SIG-M5 treated with dmso at 0.1 percent for 504 hours (cell line): ENCODE measurements around the gene KCNH5.

ENCODE experiments used
- DNase-seq: peaks from one replicate; lab custom pipeline; 2025; ENCODE audit not compliant: unreplicated experiment; lab: John Stamatoyannopoulos, UW

The KCNH5 gene

GRCh38 chr14:62994096-62994495 is 51.2 kb downstream of the KCNH5 start:
- DNase-seq = no peak

- DNase-seq = no peak
Measured at GRCh38 chr14:62988967-62989366, 56.3 kb downstream of the KCNH5 start.

DNA sequence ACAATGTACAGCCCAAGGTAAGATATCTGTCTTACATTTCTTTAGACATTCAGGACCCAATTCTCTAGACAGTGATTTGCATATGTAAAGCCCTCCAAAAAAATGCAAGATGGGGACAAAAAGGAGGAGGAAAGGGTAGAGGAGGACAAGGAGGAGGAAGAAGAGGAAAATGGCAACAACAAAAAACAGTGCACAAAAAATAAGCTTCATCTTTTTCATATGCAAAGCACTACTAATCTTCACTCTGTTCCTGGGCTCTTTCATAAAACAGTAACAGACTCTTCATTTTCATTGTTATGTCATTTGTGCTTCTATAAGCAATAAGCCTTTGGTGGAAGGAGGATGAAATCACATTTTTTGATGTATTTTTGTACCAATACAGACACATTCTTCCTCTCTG is 61.4 kb downstream of the KCNH5 start:
- DNase-seq = no peak

DNA sequence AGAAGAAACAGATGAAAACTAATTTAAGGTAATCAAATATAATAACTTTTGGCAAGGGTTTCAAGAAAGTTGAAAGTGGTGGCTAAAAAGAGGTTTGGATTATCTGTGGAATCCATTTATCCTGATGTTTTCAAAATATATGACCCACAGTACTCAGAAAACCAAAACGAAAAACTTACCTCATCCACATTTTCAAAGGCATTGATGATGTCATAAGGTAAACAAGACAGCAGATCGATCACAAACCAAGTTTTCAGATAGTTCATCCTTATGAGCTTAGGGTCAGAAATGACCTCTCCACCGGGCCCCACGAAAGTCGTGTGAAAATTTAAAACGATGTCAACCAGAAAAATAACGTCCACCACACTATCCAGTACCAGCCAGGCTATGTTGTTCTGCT is 64.6 kb downstream of the KCNH5 start:
- DNase-seq = no peak

DNA sequence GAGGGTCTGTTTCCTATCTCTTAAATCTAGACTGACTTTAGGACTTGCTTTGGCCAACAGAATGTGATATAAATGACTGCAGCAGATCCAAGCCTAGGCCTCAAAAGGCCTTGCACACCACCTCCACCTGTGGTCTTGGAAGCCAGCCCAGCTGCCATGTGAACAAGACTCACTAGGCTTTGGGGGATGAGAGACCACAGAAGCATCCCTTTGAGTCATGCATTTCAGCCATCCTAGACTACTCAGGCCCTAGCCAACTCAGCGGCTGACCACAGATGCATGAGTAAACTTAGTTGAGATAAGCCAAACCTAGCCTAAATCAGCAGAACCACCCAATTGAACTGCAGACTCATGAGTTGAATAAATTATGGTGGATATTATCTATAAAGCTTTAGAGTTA is 87.7 kb downstream of the KCNH5 start:
- no peak for DNase-seq

- DNase-seq = no peak
Measured at GRCh38 chr14:62956413-62956812, 88.8 kb downstream of the KCNH5 start.

- no peak for DNase-seq
Measured at GRCh38 chr14:62954165-62954564, 91.1 kb downstream of the KCNH5 start.

DNA sequence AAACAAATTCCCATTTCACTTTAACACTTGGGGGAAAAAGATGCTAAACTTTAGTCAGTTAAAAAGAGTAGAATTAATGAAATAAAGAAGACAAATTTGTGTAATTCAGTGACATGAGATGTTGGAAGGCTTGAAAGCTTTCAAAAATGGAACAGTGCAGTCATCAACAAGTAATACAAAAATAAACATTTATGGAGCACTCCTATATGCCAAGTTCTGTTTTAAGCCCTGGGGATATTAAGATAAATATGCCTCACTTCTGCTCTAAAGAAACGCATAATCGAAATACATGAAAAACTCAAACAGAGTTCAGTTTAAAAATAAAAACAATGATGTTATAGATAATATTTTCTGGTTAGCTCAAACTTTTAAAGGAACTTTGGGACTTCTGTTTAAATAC is 93.0 kb downstream of the KCNH5 start:
- DNase-seq = no peak

DNA sequence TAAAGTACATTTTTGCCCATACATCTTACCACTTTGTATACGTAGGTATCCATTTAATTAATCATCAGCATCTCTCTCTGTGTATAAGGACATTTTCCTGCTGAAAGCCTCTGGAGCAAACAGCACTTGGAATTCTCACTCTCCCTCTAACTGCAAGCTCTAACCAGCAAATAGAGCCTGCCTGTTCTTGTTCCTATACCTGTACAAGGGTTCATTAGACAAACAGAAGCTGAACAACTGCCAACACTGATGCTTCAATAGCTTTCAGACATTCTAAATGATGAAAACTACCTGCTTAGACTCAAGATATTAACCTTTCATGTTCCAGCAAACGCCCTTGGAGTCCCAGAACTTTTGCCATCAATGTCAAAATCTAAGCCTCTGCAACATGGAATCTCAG is 98.0 kb downstream of the KCNH5 start:
- no peak for DNase-seq

DNA sequence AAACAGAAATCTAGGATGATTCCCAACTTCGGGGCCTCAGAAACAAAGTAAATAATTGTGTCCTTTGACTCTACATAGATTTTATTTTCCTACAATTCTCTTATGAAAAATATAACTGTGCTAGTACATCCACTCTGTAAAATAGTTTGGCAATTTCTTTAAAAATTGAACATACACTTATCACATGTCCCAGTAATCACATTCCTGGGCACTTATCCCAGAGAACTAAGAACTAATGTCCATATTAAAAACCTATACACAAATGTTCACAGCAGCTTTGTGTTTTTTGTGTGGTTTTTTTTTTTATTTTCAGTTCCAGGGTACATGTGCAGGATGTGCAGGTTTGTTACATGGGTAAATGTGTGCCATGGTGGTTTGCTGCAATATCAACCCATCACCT is 99.0 kb downstream of the KCNH5 start:
- no peak for DNase-seq

- DNase-seq = no peak
Measured at GRCh38 chr14:62943202-62943601, 102.1 kb downstream of the KCNH5 start.

DNA sequence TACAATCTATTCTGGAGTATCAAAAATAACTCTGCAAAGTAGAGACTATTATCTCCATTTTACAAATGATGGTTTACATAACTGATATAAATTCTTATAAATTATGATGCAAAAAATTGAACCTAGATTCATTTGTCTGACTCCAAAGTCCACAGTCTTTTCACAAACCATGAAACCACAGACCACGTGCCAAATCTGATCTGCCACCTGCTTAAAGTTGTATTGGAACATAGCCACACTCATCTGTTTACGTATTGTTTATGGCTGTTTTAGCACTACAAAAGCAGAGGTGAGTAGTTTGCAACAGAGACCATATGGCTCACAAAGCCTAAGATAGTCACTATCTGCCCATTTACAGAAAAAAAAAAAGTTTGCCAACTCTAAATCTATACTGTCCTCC is 105.3 kb downstream of the KCNH5 start:
- DNase-seq = no peak

GRCh38 chr14:62938778-62939177 is 106.5 kb downstream of the KCNH5 start:
- no peak for DNase-seq

GRCh38 chr14:62934439-62934838 is 110.8 kb downstream of the KCNH5 start:
- no peak for DNase-seq

DNA sequence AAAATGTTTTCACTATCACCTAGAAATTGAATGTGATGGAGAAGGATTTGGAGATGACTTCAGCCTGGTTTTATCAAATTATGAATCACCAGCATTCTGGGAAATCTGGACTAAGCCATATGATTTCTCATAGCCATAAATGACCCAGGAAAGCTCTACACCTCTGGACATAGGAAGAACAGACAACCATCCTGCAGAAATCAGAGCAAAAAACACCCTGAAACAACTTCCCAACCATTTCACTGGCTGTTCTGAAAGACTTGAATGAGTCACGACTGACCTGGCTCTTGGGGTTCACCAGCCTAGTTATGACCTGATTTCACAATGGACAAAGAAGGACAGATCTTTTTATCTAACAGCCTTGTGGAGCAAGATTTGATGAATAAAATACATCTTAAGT is 123.8 kb downstream of the KCNH5 start:
- DNase-seq = no peak

- DNase-seq = no peak
Measured at GRCh38 chr14:62916551-62916950, 128.7 kb downstream of the KCNH5 start.

DNA sequence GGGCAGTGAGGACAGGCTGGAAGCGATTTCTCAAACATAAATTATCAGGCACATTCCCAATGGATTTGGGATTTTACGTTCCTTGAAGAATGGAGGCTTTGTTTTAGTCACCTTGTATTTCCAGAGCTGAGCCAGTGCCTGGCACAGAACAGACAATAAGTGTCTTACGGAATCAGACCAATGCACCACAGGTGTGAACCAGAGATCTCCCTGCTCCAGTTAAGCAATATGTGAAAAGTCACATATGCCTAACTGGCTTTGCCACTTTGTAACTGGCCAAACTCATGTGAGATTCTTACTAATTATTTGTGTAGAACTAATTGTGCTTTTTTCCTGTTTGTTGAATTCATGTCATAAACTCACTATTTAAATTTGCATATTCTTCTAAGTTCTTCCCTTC is 130.4 kb downstream of the KCNH5 start:
- no peak for DNase-seq

- DNase-seq = no peak
Measured at GRCh38 chr14:62914025-62914424, 131.2 kb downstream of the KCNH5 start.

- DNase-seq = no peak
Measured at GRCh38 chr14:62908506-62908905, 136.8 kb downstream of the KCNH5 start.

DNA sequence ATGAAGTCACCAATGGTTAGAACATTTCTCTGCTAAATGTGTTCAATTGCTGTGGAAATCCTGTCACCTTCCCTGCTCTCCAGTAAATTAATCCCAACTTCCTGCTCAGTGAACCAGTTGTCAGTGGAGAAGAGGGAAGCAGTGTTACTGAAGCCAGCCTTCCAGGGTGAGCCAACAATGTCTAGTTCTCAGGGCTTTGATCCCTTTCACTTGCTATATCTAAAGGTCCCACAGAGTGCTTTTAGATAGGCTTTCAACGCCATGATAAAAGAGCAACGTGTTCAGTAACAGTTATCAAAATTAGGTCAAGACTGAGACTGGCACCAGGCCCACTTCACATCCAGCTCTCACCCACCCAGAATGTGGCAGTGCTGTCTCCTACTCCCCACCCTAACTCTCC is 139.7 kb downstream of the KCNH5 start:
- DNase-seq = no peak

GRCh38 chr14:62897771-62898170 is 147.5 kb downstream of the KCNH5 start:
- no peak for DNase-seq

DNA sequence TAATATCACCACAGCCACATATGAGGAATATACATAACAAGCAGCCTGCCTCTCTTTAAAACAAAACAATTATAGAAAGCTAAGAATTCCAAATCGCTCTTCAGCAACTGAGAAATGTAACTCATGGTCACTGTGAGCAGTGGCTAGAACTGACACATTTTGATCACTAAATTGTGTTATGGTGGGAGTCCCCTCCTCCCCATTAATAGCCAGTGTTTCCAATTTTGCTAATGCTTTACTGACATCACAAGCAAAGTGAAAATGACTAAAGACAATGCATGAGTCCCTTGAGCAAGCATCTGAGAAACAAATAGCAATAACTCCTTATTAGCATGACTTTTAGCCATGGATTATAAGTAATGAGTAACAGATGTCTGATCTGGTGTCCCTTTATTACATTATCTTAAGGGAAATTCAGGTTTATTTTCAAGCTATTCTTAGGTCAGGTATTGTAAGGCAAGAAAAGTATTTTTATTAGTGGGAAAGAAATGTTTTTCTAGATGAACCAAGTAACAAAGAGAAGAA is 148.3 kb downstream of the KCNH5 start:
- no peak for DNase-seq

DNA sequence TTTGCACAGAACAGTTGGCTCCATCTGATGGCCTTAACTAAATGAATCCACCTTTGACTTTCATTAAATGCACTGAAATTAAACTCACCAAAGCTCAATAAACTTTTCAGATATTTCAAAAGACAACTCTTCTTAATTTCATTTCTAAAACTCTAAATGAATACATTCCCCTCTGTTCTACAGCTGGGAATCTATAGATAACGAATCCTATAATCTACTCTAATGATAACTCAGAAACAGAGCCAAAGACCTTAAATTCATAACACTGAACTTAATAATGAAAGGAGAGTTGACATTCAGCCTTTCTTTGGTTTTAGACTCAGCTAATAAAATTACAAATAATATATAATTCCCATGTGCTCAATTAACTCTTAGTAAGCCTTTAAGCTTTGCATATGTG is 150.5 kb downstream of the KCNH5 start:
- no peak for DNase-seq

DNA sequence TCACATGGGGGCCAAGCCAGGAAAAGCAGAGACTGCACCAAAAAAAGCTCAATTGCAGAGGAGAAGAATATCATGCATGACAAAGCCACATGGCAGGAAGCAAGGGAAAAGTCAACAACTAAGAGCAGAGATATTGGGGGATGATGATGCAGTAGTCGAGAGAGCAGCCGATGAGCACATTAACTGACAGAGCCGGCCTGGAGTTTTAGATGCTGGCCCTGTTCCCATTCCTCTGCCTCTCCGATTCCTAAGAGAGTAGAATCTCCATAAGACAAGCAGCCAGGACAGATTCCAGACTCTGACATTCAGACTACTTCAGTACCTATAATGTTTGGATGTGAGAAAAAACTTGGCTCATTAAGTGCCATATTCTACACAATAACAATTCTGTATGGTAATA is 155.9 kb downstream of the KCNH5 start:
- DNase-seq = no peak
